WERI-Rb-1 (cell line): ENCODE measurements around the gene CRYBG2.
"Not testable (repeated sequence)": the region's sequence is repeated elsewhere in the genome, so short reads cannot be mapped to it uniquely, and the experiment has no call there.

Source experiments
- DNase-seq: peaks from one replicate; pipeline ENCODE4 v3.0.0-alpha.2; 2020
- H3K27ac ChIP-seq: fragments of 250-450 bp; sonication (Bioruptor Pico); 2 replicates; pipeline ENCODE4 v1.5.1; 2020; ENCODE audit warnings: mild to moderate bottlenecking, moderate library complexity
- H3K27me3 ChIP-seq: fragments of 250-450 bp; sonication (Bioruptor Pico); 2 replicates; pipeline ENCODE4 v1.5.1; 2021; ENCODE audit warnings: mild to moderate bottlenecking, low read depth, moderate library complexity; ENCODE audit not compliant: insufficient read depth, severe bottlenecking
- H3K36me3 ChIP-seq: fragments of 250-450 bp; sonication (Bioruptor Pico); 2 replicates; pipeline ENCODE4 v1.5.1; 2020; ENCODE audit warnings: mild to moderate bottlenecking, moderate library complexity
- H3K4me3 ChIP-seq: 2 replicates; pipeline ENCODE4 v1.5.1; 2011; ENCODE audit warnings: low read depth, mild to moderate bottlenecking, control low read depth, low read length
- H3K9me3 ChIP-seq: fragments of 250-450 bp; sonication (Bioruptor Pico); 2 replicates; pipeline ENCODE4 v1.5.1; 2021; ENCODE audit warnings: mild to moderate bottlenecking, moderate library complexity; ENCODE audit not compliant: severe bottlenecking
- CTCF ChIP-seq: IDR thresholded peaks from 2 replicates; pipeline ENCODE4 v1.5.1; 2011; ENCODE audit warnings: low read depth, mild to moderate bottlenecking, control low read depth, inconsistent platforms, low read length

CRYBG2 gene

GRCh38 chr1:26373281-26373680, 19.4 kb upstream of the CRYBG2 start:
- no peak overlapping the region for H3K27ac ChIP-seq
- DNase-seq: no peak
- peaks cover 3% of the 10 kb centered on the region for H3K9me3 ChIP-seq
- H3K27me3 ChIP-seq: no peaks in the 10 kb centered on the region
- H3K4me3 ChIP-seq: no peak overlapping the region
- H3K36me3 ChIP-seq: no peaks in the 10 kb centered on the region
- TF ChIP-seq CTCF: no peak

GRCh38 chr1:26372611-26373010, 18.7 kb upstream of the CRYBG2 start, which contains the start of gene ZNF683:
ZNF683 (minus strand) TSS chr1:26372750; CDS start chr1:26368571, 4,179 bp downstream.
- H3K27ac ChIP-seq, DNase-seq, H3K36me3 ChIP-seq: not testable (repeated sequence)

GRCh38 chr1:26372039-26372438, 18.1 kb upstream of the CRYBG2 start:
- H3K9me3 ChIP-seq: peaks cover 3% of the 10 kb centered on the region
- H3K36me3 ChIP-seq: no peaks in the 10 kb centered on the region
- no peak overlapping the region for H3K4me3 ChIP-seq
- DNase-seq: no peak
- H3K27ac ChIP-seq: no peak overlapping the region
- no peaks in the 10 kb centered on the region for H3K27me3 ChIP-seq
- TF ChIP-seq CTCF: no peak

More at GRCh38 chr1:26372611-26373010, 18.7 kb upstream of the CRYBG2 start, which contains the start of gene ZNF683:
- not testable (repeated sequence) for H3K9me3 ChIP-seq, H3K27me3 ChIP-seq, H3K4me3 ChIP-seq

- TF ChIP-seq CTCF: no peak
- Histone ChIP-seq H3K4me3 (no peak overlapping the region), H3K9me3 (peaks cover 3% of the 10 kb centered on the region), H3K27ac (no peak overlapping the region), H3K36me3 (no peaks in the 10 kb centered on the region), H3K27me3 (no peaks in the 10 kb centered on the region)
- DNase-seq: no peak
These were observed 16.9 kb upstream of the CRYBG2 start for GRCh38 chr1:26370591-26371382.

DNA sequence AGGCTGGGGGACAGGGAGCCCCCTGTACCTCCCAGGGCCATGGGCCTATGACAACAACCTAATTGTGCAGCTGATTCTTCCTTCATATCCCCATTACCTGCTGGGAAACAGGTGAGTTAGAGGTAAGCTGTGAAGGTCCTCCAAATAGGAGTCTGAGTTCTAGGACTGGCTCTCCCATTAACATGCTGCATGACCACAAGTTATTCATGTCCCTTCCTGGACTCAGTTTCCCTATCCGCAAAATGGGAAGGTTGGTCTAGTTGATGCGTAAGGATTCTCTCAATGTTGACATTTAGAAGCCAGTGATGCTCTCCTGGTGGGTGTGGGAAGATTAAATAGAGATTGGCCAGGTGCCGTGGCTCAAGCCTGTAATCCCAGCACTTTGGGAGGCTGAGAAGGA, 14.6 kb upstream of the CRYBG2 start:
- peaks cover 3% of the 10 kb centered on the region for H3K9me3 ChIP-seq
- no peak for TF ChIP-seq CTCF
- no peaks in the 10 kb centered on the region for H3K27me3 ChIP-seq
- no peak for DNase-seq
- H3K27ac ChIP-seq: no peak overlapping the region
- H3K36me3 ChIP-seq: no peaks in the 10 kb centered on the region
- no peak overlapping the region for H3K4me3 ChIP-seq

- no peak overlapping the region for H3K27ac ChIP-seq
- no peak for TF ChIP-seq CTCF
- DNase-seq: no peak
- H3K9me3 ChIP-seq: peaks cover 3% of the 10 kb centered on the region
- H3K4me3 ChIP-seq: no peak overlapping the region
- no peaks in the 10 kb centered on the region for H3K36me3 ChIP-seq
- no peaks in the 10 kb centered on the region for H3K27me3 ChIP-seq
These were observed 14.1 kb upstream of the CRYBG2 start for GRCh38 chr1:26368006-26368405.
